Activated naive CD4-positive, alpha-beta T cell treated with anti-CD3 and anti-CD28 coated beads, Interleukin-2, amount 50 U/mL, for 72 hours (primary cell): ENCODE results near the gene ZNF816. TPM values are rescaled to one million over a fixed set of nuclear protein-coding genes. Genes with fewer than 3 reads are reported as not detected.

Experiments
- ATAC-seq, 2 donors: fragments of 150-1000 bp; cut with Tn5 transposase; 2 replicates each; pipeline ENCODE4 v1.10.0; 2021; ENCODE audit warnings: mild to moderate bottlenecking in 2 of 2, moderate library complexity in 2 of 2
- DNase-seq, 2 donors: peaks; one replicate each; pipeline ENCODE4 v3.0.0; 2021 to 2022; ENCODE audit warnings: low spot score in 2 of 2
- H3K27ac Mint-ChIP-seq, 2 donors: one replicate each; pipeline ENCODE4 v1.8.0; 2022; ENCODE audit warnings: mild to moderate bottlenecking in 2 of 2, mixed read lengths in 2 of 2
- H3K36me3 Mint-ChIP-seq, 2 donors: one replicate each; pipeline ENCODE4 v1.8.0; 2022; ENCODE audit warnings: mixed read lengths in 2 of 2
- H3K9me3 Mint-ChIP-seq, 2 donors: one replicate each; pipeline ENCODE4 v1.8.0; 2022; ENCODE audit warnings: mixed read lengths in 2 of 2
- total RNA-seq, 2 donors: library from RNA; stranded (reverse); gene quantifications; one replicate each; pipeline ENCODE4 v1.2.3, GENCODE V29; 2022

The ZNF816 gene
- total RNA-seq: 10 to 100 TPM in 1 of 2 donors, 1 to 10 TPM in 1; 7.0 to 13.0 TPM

DNA sequence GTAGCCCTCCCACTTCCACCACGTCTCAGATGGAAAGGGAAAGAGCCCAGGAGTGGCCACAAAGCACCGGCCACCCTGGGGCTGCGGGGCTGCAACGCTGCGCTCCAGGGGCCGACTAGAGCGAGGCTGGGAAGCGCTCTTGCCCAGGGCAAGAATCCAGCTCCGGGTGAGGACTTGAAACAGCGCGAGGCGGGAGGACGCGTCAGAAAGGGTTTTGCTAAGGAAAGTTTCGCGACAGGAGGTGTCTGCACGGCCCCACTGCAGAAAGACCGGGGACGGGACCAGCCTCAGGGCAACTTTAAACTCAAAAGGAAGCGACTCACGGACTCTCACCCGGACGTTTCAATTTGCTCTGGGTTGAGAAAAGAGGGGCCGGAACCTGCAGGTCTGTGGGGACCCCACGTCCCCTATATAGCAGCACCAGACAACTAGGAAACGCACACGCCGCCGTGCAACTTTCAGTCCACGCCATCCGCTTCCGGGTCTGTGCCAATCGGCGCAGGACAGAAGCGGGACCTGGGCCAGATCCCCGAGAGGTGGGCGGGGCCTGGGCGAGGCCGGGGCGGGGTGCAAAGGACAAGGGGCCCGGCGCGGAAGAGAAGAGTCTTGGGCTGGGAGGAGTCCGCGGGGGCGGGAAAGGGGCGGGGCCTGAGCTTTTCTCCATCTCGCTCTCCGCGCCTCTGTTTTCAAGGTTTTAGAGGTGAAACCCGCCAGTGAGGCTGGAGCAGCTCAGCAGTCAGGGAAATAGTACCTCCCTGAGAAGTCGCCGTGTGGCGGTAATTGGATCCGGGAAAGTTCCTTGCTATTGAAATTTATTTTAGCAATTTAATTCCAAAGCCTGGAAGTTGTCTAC, at the start of gene ZNF816:
Gene ZNF816 (minus strand): TSS at position 488 of the 853 bp plus-strand sequence. CDS start 6,792 bp downstream, outside the sequence.
- peaks cover 10 to 31% of the 10 kb centered on the region in 2 donors for H3K9me3 Mint-ChIP-seq
- peaks cover 55 to 61% of the 10 kb centered on the region in 2 donors for H3K36me3 Mint-ChIP-seq
- ATAC-seq (peak; percentile 100), DNase-seq (peak; percentile 97 to 98)
- peak within 1 kb of the TSS; percentile 84 to 93 for H3K27ac Mint-ChIP-seq

DNA sequence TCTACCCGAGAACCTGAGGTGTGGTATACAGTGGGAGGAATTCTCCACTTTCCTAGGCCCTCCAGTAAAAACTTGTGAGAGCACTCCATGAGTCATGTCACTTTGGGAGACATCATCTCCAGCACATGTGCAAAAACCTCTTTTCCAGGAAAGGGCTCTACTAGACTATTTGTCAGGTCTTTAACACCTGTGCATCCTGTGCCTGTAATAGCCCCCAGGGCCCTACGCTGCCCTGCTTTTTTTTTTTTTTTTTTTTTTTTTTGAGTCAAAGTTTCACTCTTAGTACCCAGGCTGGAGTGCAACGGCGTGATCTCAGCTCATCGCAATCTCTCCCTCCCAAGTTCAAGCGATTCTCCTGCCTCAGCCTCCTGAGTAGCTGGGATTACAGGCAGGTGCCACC, 49.3 kb upstream of the ZNF816 start:
- H3K9me3 Mint-ChIP-seq: peaks cover 2 to 11% of the 10 kb centered on the region in 2 donors
- no peak for ATAC-seq
- H3K36me3 Mint-ChIP-seq: peaks cover 16 to 27% of the 10 kb centered on the region in 2 donors

DNA sequence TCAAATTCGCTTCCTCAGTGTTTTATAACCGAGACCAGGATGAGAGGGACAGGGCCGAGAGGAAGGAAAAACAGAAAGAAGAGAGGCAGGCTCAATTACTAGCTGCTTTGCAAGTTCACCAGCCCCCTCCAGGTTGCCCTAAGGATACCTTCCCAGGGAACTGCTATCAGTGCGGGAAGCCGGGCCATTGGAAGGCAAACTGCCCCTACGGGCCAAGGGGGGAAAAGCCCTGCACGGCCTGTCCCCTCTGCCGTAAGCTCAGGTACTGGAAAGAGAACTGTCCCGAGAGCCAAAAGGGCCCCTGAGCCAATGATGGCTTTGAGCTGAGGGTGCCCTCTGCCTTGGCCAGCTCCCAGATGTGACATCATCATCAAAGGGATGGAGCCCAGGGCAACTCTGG, 47.8 kb upstream of the ZNF816 start:
- H3K27ac Mint-ChIP-seq: no peak overlapping the region
- DNase-seq: no peak

More for the DNA sequence above, 49.3 kb upstream of the ZNF816 start:
- no peak overlapping the region for H3K27ac Mint-ChIP-seq
- no peak for DNase-seq

GRCh38 chr19:53008061-53008778, 45.5 kb upstream of the ZNF816 start:
- Mint-ChIP-seq H3K9me3 (peaks cover 3 to 14% of the 10 kb centered on the region in 2 donors), H3K27ac (no peak overlapping the region), H3K36me3 (peaks cover 7 to 21% of the 10 kb centered on the region in 2 donors)
- ATAC-seq (no peak), DNase-seq (no peak)

More for the DNA sequence above, 47.8 kb upstream of the ZNF816 start:
- peaks cover 2 to 14% of the 10 kb centered on the region in 2 donors for H3K9me3 Mint-ChIP-seq
- peaks cover 12 to 24% of the 10 kb centered on the region in 2 donors for H3K36me3 Mint-ChIP-seq
- ATAC-seq: no peak

GRCh38 chr19:53007606-53008005, 44.9 kb upstream of the ZNF816 start:
- ATAC-seq: no peak
- no peak overlapping the region for H3K27ac Mint-ChIP-seq

DNA sequence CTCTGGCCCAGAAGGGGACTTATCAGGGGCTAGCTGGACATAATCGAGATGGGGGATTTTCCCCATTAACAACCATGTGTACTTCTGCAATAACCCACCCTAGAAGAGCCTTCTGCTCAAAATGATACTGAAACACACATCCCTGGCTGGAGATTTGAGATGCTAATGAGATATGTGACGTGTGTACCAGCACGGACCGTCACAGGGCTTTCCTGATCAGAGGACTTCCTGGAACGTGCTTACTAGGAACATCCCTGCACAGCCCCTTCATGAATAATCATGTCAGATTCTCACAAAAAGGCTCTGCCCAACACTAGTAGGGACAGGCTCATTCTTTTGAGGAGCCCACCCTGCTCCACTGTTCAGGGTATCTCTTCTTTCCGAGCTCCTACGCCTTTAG, 44.5 kb upstream of the ZNF816 start:
- peaks cover 5 to 21% of the 10 kb centered on the region in 2 donors for H3K36me3 Mint-ChIP-seq
- peaks cover 3 to 18% of the 10 kb centered on the region in 2 donors for H3K9me3 Mint-ChIP-seq
- no peak overlapping the region for H3K27ac Mint-ChIP-seq
- DNase-seq (no peak), ATAC-seq (no peak)

More at GRCh38 chr19:53007606-53008005, 44.9 kb upstream of the ZNF816 start:
- no peak for DNase-seq
- peaks cover 3 to 15% of the 10 kb centered on the region in 2 donors for H3K9me3 Mint-ChIP-seq
- H3K36me3 Mint-ChIP-seq: peaks cover 5 to 21% of the 10 kb centered on the region in 2 donors

DNA sequence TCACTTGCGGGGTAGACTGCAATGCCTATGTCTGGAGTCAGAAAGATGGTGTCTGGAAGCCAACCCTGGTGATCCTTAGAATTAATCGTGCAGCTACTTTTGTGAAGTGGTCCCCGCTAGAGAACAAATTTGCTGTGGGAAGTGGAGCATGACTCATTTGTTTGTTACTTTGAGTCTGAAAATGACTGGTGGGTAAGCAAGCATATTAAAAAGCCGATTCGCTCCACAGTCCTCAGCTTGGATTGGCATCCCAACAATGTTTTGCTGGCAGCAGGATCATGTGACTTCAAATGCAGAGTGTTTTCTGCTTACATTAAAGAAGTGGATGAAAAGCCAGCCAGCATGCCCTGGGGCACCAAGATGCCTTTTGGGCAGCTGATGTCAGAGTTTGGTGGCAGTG, 41.6 kb upstream of the ZNF816 start:
- H3K36me3 Mint-ChIP-seq: peaks cover 0 to 17% of the 10 kb centered on the region in 2 donors
- H3K27ac Mint-ChIP-seq: no peak overlapping the region
- H3K9me3 Mint-ChIP-seq: peaks cover 3 to 18% of the 10 kb centered on the region in 2 donors
- ATAC-seq (no peak), DNase-seq (no peak)

DNA sequence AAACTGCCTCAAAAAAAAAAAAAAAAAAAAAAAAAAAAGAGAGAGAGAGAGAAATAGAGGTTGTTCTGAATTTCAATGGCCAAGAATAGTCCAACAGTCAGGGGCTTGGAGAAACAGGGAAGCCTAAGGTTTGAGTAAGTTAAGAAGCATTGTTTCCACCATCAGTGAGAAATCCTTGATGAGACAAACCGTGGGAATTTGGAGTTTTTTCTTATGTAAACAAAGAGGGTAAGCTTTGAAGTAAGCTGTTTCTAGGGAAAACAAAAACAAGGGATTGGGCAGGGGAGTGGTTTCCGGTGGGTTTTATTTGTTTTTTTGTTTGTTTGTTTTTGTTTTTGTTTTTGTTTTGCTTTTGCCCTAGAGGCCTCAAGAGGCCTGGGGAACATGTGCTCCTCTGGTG, 39.8 kb upstream of the ZNF816 start:
- peaks cover 3 to 10% of the 10 kb centered on the region in 2 donors for H3K9me3 Mint-ChIP-seq
- DNase-seq (no peak), ATAC-seq (no peak)
- peaks cover 0 to 15% of the 10 kb centered on the region in 2 donors for H3K36me3 Mint-ChIP-seq
- no peak overlapping the region for H3K27ac Mint-ChIP-seq

DNA sequence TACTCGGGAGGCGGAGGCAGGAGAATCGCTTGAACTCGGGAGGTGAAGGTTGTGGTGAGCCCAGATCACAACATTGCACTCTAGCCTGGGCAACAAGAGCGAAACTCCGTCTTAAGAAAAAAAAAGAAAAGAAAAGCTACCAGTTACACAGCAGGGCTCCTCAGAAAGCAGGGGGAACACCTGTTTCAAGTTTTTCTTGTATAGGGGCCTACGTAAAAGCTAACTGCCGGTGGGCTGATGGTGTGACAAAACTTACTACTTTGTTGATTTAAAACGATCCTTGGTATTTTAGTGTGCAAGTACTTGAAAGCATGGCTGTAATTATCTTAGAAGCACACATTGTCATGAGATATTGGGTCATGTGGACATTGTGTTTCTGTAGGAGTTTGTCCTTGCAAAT, 35.3 kb upstream of the ZNF816 start:
- H3K27ac Mint-ChIP-seq: no peak overlapping the region

GRCh38 chr19:52995711-52996110, 33.0 kb upstream of the ZNF816 start:
- H3K9me3 Mint-ChIP-seq: peaks cover 7 to 10% of the 10 kb centered on the region in 2 donors
- ATAC-seq (no peak), DNase-seq (no peak)
- peaks cover 4 to 40% of the 10 kb centered on the region in 2 donors for H3K36me3 Mint-ChIP-seq
- H3K27ac Mint-ChIP-seq: no peak overlapping the region

More for the DNA sequence above, 35.3 kb upstream of the ZNF816 start:
- peaks cover 0 to 4% of the 10 kb centered on the region in 2 donors for H3K9me3 Mint-ChIP-seq
- DNase-seq (no peak), ATAC-seq (no peak)
- H3K36me3 Mint-ChIP-seq: peaks cover 0 to 28% of the 10 kb centered on the region in 2 donors

- DNase-seq (peak; percentile 58 to 90), ATAC-seq (peak; percentile 67 to 95)
- peaks cover 13 to 31% of the 10 kb centered on the region in 2 donors for H3K36me3 Mint-ChIP-seq
- peaks cover 7 to 20% of the 10 kb centered on the region in 2 donors for H3K9me3 Mint-ChIP-seq
- H3K27ac Mint-ChIP-seq: no peak overlapping the region
Measured at GRCh38 chr19:52993342-52994178, 30.9 kb upstream of the ZNF816 start.

- ATAC-seq (no peak), DNase-seq (no peak)
- no peak overlapping the region for H3K27ac Mint-ChIP-seq
- H3K36me3 Mint-ChIP-seq: peaks cover 19 to 29% of the 10 kb centered on the region in 2 donors
- H3K9me3 Mint-ChIP-seq: peaks cover 10 to 24% of the 10 kb centered on the region in 2 donors
Measured at GRCh38 chr19:52992109-52993004, 29.7 kb upstream of the ZNF816 start.

DNA sequence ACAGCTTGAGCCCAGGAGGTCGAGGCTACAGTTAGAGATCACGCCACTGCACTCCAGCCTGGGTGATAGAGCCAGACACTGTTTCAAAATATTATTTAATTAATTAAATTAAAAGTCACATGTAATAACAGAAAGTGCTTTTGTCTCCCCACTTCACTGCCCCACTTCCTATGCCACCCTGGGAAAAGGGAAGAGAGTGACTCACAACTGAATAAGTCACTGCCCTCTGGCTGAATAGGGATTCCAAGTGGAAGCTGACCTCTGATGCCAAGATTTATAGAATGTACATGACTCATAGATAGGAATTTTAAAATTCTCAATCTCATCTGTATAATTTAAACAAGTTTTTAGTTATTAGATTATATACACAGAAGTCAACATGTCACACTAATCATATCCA, 28.8 kb upstream of the ZNF816 start:
- ATAC-seq (no peak), DNase-seq (no peak)
- Mint-ChIP-seq H3K36me3 (peaks cover 28 to 38% of the 10 kb centered on the region in 2 donors), H3K9me3 (peaks cover 18 to 33% of the 10 kb centered on the region in 2 donors), H3K27ac (no peak overlapping the region)

GRCh38 chr19:52990759-52991418, 28.2 kb upstream of the ZNF816 start:
- H3K9me3 Mint-ChIP-seq: peaks cover 18 to 35% of the 10 kb centered on the region in 2 donors

GRCh38 chr19:52988506-52988905, 25.8 kb upstream of the ZNF816 start:
- DNase-seq (no peak), ATAC-seq (no peak)
- Mint-ChIP-seq H3K36me3 (peaks cover 37 to 51% of the 10 kb centered on the region in 2 donors), H3K9me3 (peaks cover 21 to 51% of the 10 kb centered on the region in 2 donors), H3K27ac (no peak overlapping the region)

More at GRCh38 chr19:52990759-52991418, 28.2 kb upstream of the ZNF816 start:
- no peak for DNase-seq
- H3K36me3 Mint-ChIP-seq: peaks cover 34 to 40% of the 10 kb centered on the region in 2 donors
- no peak for ATAC-seq
- H3K27ac Mint-ChIP-seq: no peak overlapping the region
